Esophagus (tissue), 2 donors: Measurements from ENCODE around the gene FSCN2. TPM values are rescaled to one million over a fixed set of nuclear protein-coding genes. Genes with fewer than 3 reads are reported as not detected.

Source experiments
- polyA plus RNA-seq, 2 donors: library from polyadenylated mRNA; stranded (reverse); fragments of 200-250 nt; gene quantifications; one replicate each; pipeline ENCODE4 v1.2.3, GENCODE V29; 2013
- donor health status: healthy with polysubstance abuse.
- donor health status: Bipolar disorder and iron deficiency.

Gene FSCN2
- polyA plus RNA-seq, 2 donors = 0.54 to 2.0 TPM

Other genes starting within 250 kb of the FSCN2 start
- 10 to 100 TPM; 22.9 to 40.5 TPM for gene SLC38A10, start 233.1 kb upstream of the FSCN2 start, polyA plus RNA-seq
- 1 to 10 TPM; 3.0 to 9.1 TPM for gene BAHCC1, start 132.9 kb upstream of the FSCN2 start, polyA plus RNA-seq
- 1,000 to 10,000 TPM; 1,763 to 5,708 TPM for gene ACTG1, start 15.6 kb upstream of the FSCN2 start, polyA plus RNA-seq
- 10 to 100 TPM; 17.3 to 27.1 TPM for gene FAAP100, start 24.0 kb downstream of the FSCN2 start, polyA plus RNA-seq
- 10 to 100 TPM; 30.6 to 38.8 TPM for gene NPLOC4, start 108.7 kb downstream of the FSCN2 start, polyA plus RNA-seq
- gene TSPAN10, start 108.8 kb downstream of the FSCN2 start, polyA plus RNA-seq = 1 to 10 TPM in 1 of 2 donors, under 1 TPM in 1; 0.56 to 1.7 TPM
- gene PDE6G, start 128.2 kb downstream of the FSCN2 start, polyA plus RNA-seq = under 1 TPM; 0.12 to 0.33 TPM
- gene OXLD1, start 138.2 kb downstream of the FSCN2 start, polyA plus RNA-seq = 10 to 100 TPM; 38.1 to 46.1 TPM
- gene CCDC137, start 138.4 kb downstream of the FSCN2 start, polyA plus RNA-seq = 10 to 100 TPM; 22.2 to 33.0 TPM
- 10 to 100 TPM; 36.2 to 53.9 TPM for gene ARL16, start 155.4 kb downstream of the FSCN2 start, polyA plus RNA-seq
- 100 to 1,000 TPM in 1 of 2 donors, 10 to 100 TPM in 1; 83.6 to 131 TPM for gene HGS, start 155.6 kb downstream of the FSCN2 start, polyA plus RNA-seq
- gene MRPL12, start 175.0 kb downstream of the FSCN2 start, polyA plus RNA-seq = 100 to 1,000 TPM; 136 to 173 TPM
- gene SLC25A10, start 183.9 kb downstream of the FSCN2 start, polyA plus RNA-seq = 10 to 100 TPM; 40.5 to 42.4 TPM